Heart left ventricle (tissue), 13 donors: ENCODE measurements around the gene NSUN2.

Source experiments
- CTCF ChIP-seq, 12 donors: fragments of 200-600 bp; sonication (generic) in 4 of 12; IDR thresholded peaks; one replicate each; pipeline versions ENCODE4 v1.5.0 to v1.8.0; 2018 to 2022; ENCODE audit warnings: antibody characterized with exemption in 12 of 12, mild to moderate bottlenecking in 5 of 12
- POLR2A ChIP-seq, 2 donors: fragments of 450-650 bp; IDR thresholded peaks; one replicate each; pipeline ENCODE4 v1.6.1; 2017; ENCODE audit warnings: antibody characterized with exemption in 2 of 2, mild to moderate bottlenecking in 2 of 2, moderate library complexity in 2 of 2
- donor health status: ischemic (EF 13 %, LVEDD 7.1; RV severe dilation, severe dysfunction).
- donor health status: DM: no; HTN: yes; CAD: no.
- donor health status: DM: no; HTN: no; CAD: no.
- donor health status: ischemic (EF 25% LVEDD 6.9; RV normal size, moderate dysfunction).
- donor health status: ischemic (EF 25% LVEDD 5.7; RV mildly dilated, moderate dysfunction).
- donor health status: ischemic (EF 35%, LVEDD 5.7; RV mildly dilated, moderate dysfunction).
- donor health status: nonischemic (EF 11% LVEDD 7.7; RV severe dilation, severe dysfunction).
- donor health status: DM: yes; HTN: yes; CAD: no.
- donor health status: PGD.
- donor health status: ischemic (EF 29% LVEDD 5.4; RV normal size, mild dysfunction).
- donor health status: nonischemic (EF 23%, LVEDD 6.1; RV moderate dilation, normal function).

GRCh38 chr5:6682239-6682638 lies 49.4 kb upstream of the NSUN2 start:
- TF ChIP-seq CTCF (IDR thresholded peaks at IDR 0.05), result no peak
- no peak for TF ChIP-seq POLR2A (IDR thresholded peaks at IDR 0.05)
